Panc1 (cell line): Measurements from ENCODE around the gene TMEM161B.

Experiments used
- POLR2AphosphoS5 ChIP-seq: IDR thresholded peaks from 2 replicates; pipeline ENCODE4 v1.6.1; 2012; ENCODE audit warnings: mild to moderate bottlenecking, low read depth, low read length, moderate library complexity
- TF ChIP-seq, protein P1 (sequence below): fragments of 450-650 bp; IDR thresholded peaks from 2 replicates; pipeline ENCODE4 v1.5.1; 2017; ENCODE audit warnings: mild to moderate bottlenecking

DNA sequence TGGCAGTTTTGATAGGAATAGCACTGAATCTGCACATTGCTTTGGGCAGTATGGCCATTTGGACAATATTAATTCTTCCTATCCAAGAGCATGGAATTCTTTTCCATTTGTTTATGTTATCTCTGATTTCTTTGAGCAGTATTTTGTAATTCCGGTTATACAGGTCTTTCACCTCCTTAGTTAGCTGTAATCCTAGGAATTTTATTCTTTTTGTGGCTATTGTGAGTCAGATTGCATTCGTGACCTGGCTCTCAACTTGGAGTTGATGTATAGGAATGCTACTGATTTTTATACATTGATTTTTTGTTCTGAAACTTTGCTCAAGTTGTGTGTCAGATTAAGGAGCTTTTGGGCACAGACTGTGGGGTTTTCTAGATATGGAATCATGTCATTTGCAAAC lies 24.0 kb downstream of the TMEM161B start:
- TF ChIP-seq, protein P1, sequence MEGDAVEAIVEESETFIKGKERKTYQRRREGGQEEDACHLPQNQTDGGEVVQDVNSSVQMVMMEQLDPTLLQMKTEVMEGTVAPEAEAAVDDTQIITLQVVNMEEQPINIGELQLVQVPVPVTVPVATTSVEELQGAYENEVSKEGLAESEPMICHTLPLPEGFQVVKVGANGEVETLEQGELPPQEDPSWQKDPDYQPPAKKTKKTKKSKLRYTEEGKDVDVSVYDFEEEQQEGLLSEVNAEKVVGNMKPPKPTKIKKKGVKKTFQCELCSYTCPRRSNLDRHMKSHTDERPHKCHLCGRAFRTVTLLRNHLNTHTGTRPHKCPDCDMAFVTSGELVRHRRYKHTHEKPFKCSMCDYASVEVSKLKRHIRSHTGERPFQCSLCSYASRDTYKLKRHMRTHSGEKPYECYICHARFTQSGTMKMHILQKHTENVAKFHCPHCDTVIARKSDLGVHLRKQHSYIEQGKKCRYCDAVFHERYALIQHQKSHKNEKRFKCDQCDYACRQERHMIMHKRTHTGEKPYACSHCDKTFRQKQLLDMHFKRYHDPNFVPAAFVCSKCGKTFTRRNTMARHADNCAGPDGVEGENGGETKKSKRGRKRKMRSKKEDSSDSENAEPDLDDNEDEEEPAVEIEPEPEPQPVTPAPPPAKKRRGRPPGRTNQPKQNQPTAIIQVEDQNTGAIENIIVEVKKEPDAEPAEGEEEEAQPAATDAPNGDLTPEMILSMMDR = no peak
- no peak for TF ChIP-seq POLR2AphosphoS5
